HepG2 (cell line): Measurements from ENCODE around the gene MND1. TPM values are rescaled to one million over a fixed set of nuclear protein-coding genes. Genes with fewer than 3 reads are reported as not detected.

Experiments used
- ATF7-NPFF ChIP-seq: sonication (generic); formaldehyde crosslinking; IDR thresholded peaks from 2 replicates; pipeline ENCODE4 v1.8.1; 2023; ENCODE audit warnings: mild to moderate bottlenecking, low read depth, missing genetic modification reagents, moderate library complexity
- CTCF ChIP-seq: sonication (generic); formaldehyde crosslinking; IDR thresholded peaks from 2 replicates; pipeline ENCODE4 v1.5.0; 2020; ENCODE audit warnings: mild to moderate bottlenecking, missing genetic modification reagents, moderate library complexity
- DMAP1 ChIP-seq: IDR thresholded peaks from 2 replicates; pipeline ENCODE4 v1.6.1; 2016
- GABPA ChIP-seq, 2 experiments: IDR thresholded peaks; 2 replicates each; pipeline ENCODE4 v1.6.1; 2011 to 2016; ENCODE audit warnings: low read depth in 2 of 2, low read length in 1 of 2, missing biosample characterization in 1 of 2, missing genetic modification characterization in 1 of 2
- HOXA5 ChIP-seq: sonication (generic); formaldehyde crosslinking; IDR thresholded peaks from 2 replicates; pipeline ENCODE4 v1.4.0; 2020; ENCODE audit warnings: missing genetic modification reagents
- JUNB ChIP-seq: sonication (generic); formaldehyde crosslinking; IDR thresholded peaks from 2 replicates; pipeline ENCODE4 v1.8.0; 2022; ENCODE audit warnings: missing genetic modification reagents, mild to moderate bottlenecking, borderline replicate concordance
- MBNL3 ChIP-seq: fragments of 250-450 bp; sonication (Bioruptor Pico); conservative IDR thresholded peaks from 2 replicates; pipeline ENCODE4 v1.8.0; 2022; ENCODE audit warnings: mild to moderate bottlenecking, inconsistent platforms
- MTA3 ChIP-seq: sonication (generic); formaldehyde crosslinking; IDR thresholded peaks from 2 replicates; pipeline ENCODE4 v1.4.0; 2020; ENCODE audit warnings: missing genetic modification reagents
- RFXANK ChIP-seq: IDR thresholded peaks from 2 replicates; pipeline ENCODE4 v1.6.1; 2016
- RXRA ChIP-seq: sonication (generic); formaldehyde crosslinking; IDR thresholded peaks from 2 replicates; pipeline ENCODE4 v1.5.1; 2020; ENCODE audit warnings: missing genetic modification reagents
- SP1 ChIP-seq, 2 experiments: fragments of 450-650 bp in 1 of 2; sonication (generic) in 1 of 2; formaldehyde crosslinking in 1 of 2; IDR thresholded peaks; 2 replicates each; pipeline versions ENCODE4 v1.4.0 to v1.6.1; 2016 to 2020; ENCODE audit warnings: missing genetic modification reagents in 1 of 2
- STAG1 ChIP-seq: sonication (generic); formaldehyde crosslinking; IDR thresholded peaks from 2 replicates; pipeline ENCODE4 v1.4.0; 2020; ENCODE audit warnings: missing genetic modification reagents
- THAP9 ChIP-seq: sonication (generic); formaldehyde crosslinking; IDR thresholded peaks from 2 replicates; pipeline ENCODE4; 2020; ENCODE audit warnings: missing genetic modification reagents, mild to moderate bottlenecking, borderline replicate concordance
- ZMYM2 ChIP-seq: sonication (generic); formaldehyde crosslinking; IDR thresholded peaks from 2 replicates; pipeline ENCODE4 v1.8.0; 2022; ENCODE audit warnings: mild to moderate bottlenecking, missing genetic modification reagents
- ZNF337 ChIP-seq: sonication (generic); formaldehyde crosslinking; IDR thresholded peaks from 2 replicates; pipeline ENCODE4 v1.5.1; 2020; ENCODE audit warnings: missing genetic modification reagents, low read depth, mild to moderate bottlenecking, borderline replicate concordance
- ZNF558 ChIP-seq: sonication (generic); formaldehyde crosslinking; IDR thresholded peaks from 2 replicates; pipeline ENCODE4 v1.9.0; 2022; ENCODE audit warnings: mild to moderate bottlenecking, missing genetic modification reagents, borderline replicate concordance
- ZNF562 ChIP-seq: sonication (generic); formaldehyde crosslinking; IDR thresholded peaks from 2 replicates; pipeline ENCODE4 v1.8.0; 2022; ENCODE audit warnings: missing genetic modification reagents, borderline replicate concordance
- ZNF674 ChIP-seq: sonication (generic); formaldehyde crosslinking; IDR thresholded peaks from 2 replicates; pipeline ENCODE4 v1.5.0; 2020; ENCODE audit warnings: low read depth, mild to moderate bottlenecking, missing genetic modification reagents
- ZNF772 ChIP-seq: sonication (generic); formaldehyde crosslinking; IDR thresholded peaks from 2 replicates; pipeline ENCODE4 v1.5.0; 2020; ENCODE audit warnings: mild to moderate bottlenecking, missing genetic modification reagents
- polyA plus RNA-seq, 8 experiments: library from polyadenylated mRNA; depleted of rRNA in 3 of 8; stranded (reverse) in 7 of 8; unstranded in 1 of 8; fragments of >200 nt; fragmentation: Illumina TruSeq in 4 of 8; extraction: Trizol in 4 of 8; gene quantifications; 2 replicates each; pipeline versions ENCODE4 v1.2.1 to v1.2.3, GENCODE V29; 2011 to 2016; ENCODE audit warnings: low read depth in 4 of 8, missing spikeins in 1 of 8, mixed read lengths in 1 of 8; ENCODE audit not compliant: insufficient read depth in 1 of 8
- total RNA-seq, 5 experiments: library from RNA; depleted of rRNA; stranded (reverse); fragments of >200 nt; fragmentation: Illumina TruSeq; extraction: Trizol; gene quantifications; 2 replicates each; pipeline ENCODE4 v1.2.3, GENCODE V29; 2016; ENCODE audit warnings: low read depth in 1 of 5
- TF ChIP-seq, protein P1 (sequence below): sonication (generic); formaldehyde crosslinking; IDR thresholded peaks from 2 replicates; pipeline ENCODE4 v1.4.0; 2020; ENCODE audit warnings: missing genetic modification reagents, borderline replicate concordance
- TF ChIP-seq, protein P2 (sequence below): sonication (generic); formaldehyde crosslinking; IDR thresholded peaks from 2 replicates; pipeline ENCODE4 v1.4.0; 2020; ENCODE audit warnings: missing genetic modification reagents, borderline replicate concordance
- TF ChIP-seq, protein P3 (sequence below): IDR thresholded peaks from 2 replicates; pipeline ENCODE4 v1.6.1; 2016; ENCODE audit warnings: low read depth, borderline replicate concordance

MND1 gene
- total and polyA plus RNA-seq, 2 of the 13 experiments (the other 11 are each of a cell fraction or from before 2014, with no cell fraction given), result 4.8 to 30.7 TPM

DNA sequence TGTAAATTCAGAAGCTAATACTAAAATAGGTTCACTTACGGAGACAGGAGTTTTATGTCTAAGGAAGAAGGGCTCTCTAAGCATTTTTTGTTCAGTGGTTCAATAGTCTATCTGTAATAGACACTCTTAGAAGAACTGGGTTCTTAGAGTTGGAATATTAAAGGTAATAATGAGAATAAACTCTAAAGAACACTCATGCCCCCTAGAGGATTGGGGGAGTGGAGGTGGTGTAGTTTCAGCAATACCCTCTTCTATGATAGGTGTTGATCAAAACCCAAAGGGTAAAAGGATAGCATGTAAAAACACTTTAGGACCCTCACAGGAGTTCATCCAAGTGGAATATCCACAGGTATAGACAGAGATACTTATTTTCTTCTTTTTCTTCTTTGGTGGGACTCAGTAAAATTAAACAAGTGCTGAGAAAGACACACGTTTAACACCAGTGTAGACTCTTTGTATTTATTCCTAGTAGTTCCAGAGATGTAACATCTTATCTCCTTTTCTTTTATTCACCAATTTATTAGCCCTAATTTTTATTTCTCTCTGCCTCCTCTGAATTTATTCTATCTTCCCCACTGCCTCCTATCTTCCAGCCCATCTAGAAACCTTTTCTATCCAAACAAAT lies 25.7 kb upstream of the MND1 start (continued):
- TF ChIP-seq, protein P1, sequence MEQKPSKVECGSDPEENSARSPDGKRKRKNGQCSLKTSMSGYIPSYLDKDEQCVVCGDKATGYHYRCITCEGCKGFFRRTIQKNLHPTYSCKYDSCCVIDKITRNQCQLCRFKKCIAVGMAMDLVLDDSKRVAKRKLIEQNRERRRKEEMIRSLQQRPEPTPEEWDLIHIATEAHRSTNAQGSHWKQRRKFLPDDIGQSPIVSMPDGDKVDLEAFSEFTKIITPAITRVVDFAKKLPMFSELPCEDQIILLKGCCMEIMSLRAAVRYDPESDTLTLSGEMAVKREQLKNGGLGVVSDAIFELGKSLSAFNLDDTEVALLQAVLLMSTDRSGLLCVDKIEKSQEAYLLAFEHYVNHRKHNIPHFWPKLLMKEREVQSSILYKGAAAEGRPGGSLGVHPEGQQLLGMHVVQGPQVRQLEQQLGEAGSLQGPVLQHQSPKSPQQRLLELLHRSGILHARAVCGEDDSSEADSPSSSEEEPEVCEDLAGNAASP (CRISPR knock-in tag), result no peak
- TF ChIP-seq ZNF772 (CRISPR knock-in tag) (no peak), CTCF (peak; percentile 67), ZNF674 (no peak), STAG1 (CRISPR knock-in tag) (peak; percentile 78), JUNB (CRISPR knock-in tag) (no peak), ZMYM2 (no peak), ZNF562 (no peak), MTA3 (CRISPR knock-in tag) (no peak), ZNF558 (no peak), DMAP1 (CRISPR knock-in tag) (no peak), HOXA5 (no peak), MBNL3 (CRISPR knock-in tag) (no peak), RXRA (CRISPR knock-in tag) (no peak), SP1 (IDR thresholded peaks at IDR 0.05) (no peak), SP1 (CRISPR knock-in tag; IDR thresholded peaks at IDR 0.05) (no peak), THAP9 (no peak), RFXANK (CRISPR knock-in tag) (no peak), GABPA (IDR thresholded peaks at IDR 0.05; ENCODE audit: low read depth, low read length) (no peak), GABPA (CRISPR knock-in tag; IDR thresholded peaks at IDR 0.05; ENCODE audit: low read depth) (no peak), ZNF337 (CRISPR knock-in tag) (no peak), ATF7-NPFF (CRISPR knock-in tag) (no peak)
- TF ChIP-seq, protein P2, sequence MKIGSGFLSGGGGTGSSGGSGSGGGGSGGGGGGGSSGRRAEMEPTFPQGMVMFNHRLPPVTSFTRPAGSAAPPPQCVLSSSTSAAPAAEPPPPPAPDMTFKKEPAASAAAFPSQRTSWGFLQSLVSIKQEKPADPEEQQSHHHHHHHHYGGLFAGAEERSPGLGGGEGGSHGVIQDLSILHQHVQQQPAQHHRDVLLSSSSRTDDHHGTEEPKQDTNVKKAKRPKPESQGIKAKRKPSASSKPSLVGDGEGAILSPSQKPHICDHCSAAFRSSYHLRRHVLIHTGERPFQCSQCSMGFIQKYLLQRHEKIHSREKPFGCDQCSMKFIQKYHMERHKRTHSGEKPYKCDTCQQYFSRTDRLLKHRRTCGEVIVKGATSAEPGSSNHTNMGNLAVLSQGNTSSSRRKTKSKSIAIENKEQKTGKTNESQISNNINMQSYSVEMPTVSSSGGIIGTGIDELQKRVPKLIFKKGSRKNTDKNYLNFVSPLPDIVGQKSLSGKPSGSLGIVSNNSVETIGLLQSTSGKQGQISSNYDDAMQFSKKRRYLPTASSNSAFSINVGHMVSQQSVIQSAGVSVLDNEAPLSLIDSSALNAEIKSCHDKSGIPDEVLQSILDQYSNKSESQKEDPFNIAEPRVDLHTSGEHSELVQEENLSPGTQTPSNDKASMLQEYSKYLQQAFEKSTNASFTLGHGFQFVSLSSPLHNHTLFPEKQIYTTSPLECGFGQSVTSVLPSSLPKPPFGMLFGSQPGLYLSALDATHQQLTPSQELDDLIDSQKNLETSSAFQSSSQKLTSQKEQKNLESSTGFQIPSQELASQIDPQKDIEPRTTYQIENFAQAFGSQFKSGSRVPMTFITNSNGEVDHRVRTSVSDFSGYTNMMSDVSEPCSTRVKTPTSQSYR, result no peak
- TF ChIP-seq, protein P3, sequence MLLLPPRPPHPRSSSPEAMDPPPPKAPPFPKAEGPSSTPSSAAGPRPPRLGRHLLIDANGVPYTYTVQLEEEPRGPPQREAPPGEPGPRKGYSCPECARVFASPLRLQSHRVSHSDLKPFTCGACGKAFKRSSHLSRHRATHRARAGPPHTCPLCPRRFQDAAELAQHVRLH (CRISPR knock-in tag), result no peak
